ENCODE data around the gene TGFB1I1. TPM values are rescaled to one million over a fixed set of nuclear protein-coding genes. Genes with fewer than 3 reads are reported as not detected.
"Not testable (repeated sequence)": the region's sequence is repeated elsewhere in the genome, so short reads cannot be mapped to it uniquely, and the experiment has no call there.

TGFB1I1 gene
- total RNA-seq, 1 experiment from 2014 or later = 55.6 TPM

GRCh38 chr16:31487071-31487719 lies 15.2 kb downstream of the TGFB1I1 start:
- no peak for DNase-seq (ENCODE audit: low read depth)

GRCh38 chr16:31487720-31488467 lies 15.9 kb downstream of the TGFB1I1 start:
- peak; percentile 24 for DNase-seq (ENCODE audit: low read depth)

- DNase-seq (ENCODE audit: low read depth) = no peak
Measured at GRCh38 chr16:31488468-31489297, 16.7 kb downstream of the TGFB1I1 start.

GRCh38 chr16:31489298-31489564 lies 17.3 kb downstream of the TGFB1I1 start:
- no peak for DNase-seq (ENCODE audit: low read depth)

DNA sequence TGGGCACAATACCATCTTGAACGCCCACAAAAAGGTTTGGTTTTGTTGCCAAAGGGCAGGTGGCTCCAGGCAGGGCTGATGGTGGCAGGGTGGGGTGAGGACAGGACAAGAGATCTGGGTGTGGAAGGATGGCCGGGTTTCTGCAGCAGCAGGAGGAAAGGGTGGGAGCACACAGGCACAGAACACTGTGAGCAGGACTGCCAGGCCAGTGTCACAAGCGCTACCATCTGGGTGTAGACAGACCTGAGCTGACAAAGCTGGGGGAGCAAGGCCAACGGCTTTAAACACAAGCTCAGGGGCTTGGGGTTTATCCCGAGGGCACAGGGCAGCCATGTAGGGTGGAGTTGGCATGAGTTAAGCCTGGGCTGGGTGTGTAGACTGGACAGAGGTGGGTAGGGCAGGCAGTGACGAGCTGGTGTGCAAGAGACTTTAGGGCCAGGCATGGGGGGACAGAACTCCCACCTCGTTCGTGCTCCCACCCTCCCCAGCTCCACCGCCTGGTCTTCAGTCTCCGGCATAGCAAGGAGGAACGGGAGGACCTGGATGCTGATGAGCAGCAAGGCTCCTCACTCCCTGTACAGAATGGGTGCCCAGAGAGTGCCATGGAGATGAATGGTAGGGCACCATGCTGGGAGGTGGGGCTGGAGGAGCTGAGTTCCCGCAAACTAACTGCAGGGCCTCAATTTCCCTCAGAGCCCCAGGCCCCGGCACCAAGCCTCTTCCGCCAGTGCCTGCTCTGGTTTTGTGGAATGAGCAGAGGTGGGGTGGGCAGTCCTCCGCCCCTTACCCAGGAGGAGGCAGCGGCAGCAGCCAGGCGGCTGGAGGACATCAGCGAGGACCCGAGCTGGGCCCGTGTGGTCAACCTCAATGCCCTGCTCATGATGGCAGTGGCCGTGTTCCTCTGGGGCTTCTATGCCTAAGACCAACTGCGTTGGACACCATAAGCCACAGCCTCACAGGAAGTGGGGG lies 17.9 kb downstream of the TGFB1I1 start:
- DNase-seq (ENCODE audit: low read depth) = no peak

- DNase-seq (ENCODE audit: low read depth) = no peak
Measured at GRCh38 chr16:31491778-31492418, 19.9 kb downstream of the TGFB1I1 start.

DNA sequence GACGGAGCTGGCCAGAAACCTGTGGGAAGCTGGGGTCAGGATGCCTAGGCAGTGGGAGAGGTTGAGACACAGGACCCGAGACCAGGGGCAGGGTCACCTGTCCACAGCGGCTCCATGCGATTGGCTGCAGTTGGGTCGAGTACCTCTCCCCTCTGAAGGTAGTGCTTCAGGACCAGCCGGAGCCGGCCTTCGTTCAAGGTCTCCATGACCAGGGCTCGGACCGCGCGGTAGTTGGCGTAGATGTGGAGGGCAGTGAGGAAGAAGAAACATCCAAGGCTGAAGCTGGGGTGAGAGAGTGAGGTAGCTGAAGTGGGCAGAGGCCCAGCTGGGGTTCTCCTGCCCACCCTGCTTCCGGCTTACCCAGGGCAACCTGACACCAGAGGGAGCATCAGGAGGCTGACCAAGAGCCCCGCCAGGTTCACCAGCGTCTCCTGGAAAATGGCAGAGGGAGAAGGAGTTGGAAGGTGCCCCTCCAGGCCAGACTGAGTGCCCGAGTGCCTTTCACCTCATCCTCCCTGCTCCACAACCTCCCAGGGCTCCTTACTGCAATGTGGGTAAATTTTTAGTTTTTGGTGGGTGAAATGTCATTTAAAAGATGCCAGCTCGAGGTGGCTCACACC lies 21.7 kb downstream of the TGFB1I1 start:
- no peak for DNase-seq (ENCODE audit: low read depth)

DNA sequence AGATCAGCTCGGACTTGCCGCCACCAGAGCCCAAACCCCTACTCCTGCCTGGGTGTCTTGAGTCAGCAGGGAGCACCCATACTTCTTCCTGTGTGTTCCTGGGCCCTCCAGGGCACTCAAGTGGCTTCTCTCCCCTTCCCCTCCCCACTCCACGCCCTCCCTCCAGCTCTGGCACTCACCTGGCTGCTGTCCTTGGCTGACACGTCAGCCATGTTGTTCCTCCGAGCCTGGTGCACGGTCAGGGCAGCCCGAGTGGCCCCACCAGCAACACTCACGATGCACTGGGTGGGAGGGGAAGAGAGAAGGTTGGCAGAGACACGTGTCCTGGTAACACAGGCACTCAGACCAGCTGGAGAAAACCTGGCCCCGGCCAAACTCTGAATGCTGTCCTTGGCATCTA lies 24.7 kb downstream of the TGFB1I1 start:
- no peak for DNase-seq (ENCODE audit: low read depth)

DNA sequence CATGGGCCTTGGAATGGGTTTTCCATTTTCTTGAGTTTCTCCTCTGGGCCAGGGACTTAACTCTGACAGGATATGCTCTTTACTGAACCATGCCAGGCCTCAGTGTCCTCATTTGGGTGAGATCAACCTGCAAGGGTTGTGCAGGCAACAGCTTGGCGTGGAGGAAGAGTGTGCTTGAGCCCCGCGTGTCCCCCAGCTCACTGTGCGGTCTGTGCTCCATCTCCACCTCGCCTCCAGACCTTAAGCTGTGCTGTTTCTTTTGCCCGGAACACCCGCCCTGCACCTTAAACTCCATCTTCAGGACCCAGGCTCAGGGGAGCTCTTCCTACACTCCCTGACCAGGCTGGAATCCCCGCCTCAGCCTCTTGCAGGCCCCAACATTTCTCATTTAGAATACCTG lies 26.5 kb downstream of the TGFB1I1 start:
- no peak for DNase-seq (ENCODE audit: low read depth)

DNA sequence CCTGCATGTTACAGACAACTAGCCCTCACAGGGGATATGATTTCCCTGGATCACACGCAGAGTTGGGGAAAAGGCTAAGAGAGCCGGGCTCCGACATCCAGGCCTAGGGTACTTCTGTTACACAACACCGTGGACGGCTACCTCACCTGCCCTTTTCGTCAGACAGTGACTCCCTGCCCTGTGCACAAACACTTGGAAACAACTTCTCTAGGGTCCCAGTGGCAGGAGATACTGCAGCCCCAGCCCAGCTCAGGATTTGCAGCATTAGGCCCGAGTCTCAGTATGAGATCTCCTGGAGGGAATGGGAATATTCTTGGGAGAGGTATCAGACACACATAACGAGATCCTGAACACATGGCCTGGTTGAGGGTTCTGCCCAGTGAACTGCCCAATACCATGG lies 28.0 kb downstream of the TGFB1I1 start:
- no peak for DNase-seq (ENCODE audit: low read depth)

DNA sequence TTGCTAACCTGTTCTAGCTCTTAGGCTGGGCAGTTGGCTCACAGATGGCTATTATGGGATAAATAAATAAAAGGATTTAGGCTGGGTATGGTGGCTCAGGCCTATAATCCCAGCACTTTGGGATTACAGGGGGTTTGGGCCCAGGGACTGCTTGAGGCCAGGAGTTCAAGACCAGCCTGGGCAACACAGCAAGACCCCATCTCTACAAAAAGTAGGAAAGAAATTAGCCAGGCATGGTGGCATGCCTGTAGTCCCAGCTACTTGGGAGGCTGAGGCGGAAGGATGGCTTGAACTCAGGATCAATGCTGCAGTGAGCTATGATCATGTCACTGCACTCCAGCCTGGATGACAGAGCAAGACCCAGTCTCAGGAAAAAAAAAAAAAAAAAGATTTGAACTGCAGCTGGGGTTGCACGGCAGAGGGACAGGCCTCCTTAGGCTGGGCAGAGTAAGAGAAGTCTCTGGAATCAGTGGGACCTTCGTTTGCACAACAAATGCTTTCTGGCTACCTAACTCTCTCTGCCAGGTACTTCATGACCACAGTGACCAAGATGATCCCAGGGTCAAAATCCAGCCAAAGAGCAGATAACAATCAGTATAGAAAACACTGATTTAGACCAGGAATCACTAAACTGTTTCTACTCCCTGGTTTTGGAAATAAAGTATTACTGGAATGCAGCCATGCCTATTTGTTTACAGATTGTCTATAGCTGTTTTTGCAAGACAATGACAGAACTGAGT lies 29.4 kb downstream of the TGFB1I1 start:
- no peak for DNase-seq (ENCODE audit: low read depth)

DNA sequence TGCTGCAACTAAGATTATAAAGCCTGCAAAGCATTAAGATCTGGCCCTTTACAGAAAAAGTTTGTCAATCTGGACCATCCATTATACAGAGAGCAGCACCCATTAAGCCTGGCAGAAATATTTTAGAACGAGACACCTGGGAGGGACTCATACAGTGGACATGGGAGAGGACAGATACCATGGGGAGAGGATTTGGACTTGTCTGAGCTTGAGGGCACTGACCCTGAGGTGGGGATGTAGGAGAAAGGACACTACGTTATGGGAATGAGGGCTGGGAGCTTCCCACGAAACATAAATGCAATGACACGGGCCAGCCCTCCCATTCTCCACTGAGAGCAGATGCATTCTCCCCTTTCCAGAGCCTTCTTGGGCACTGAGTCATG lies 30.0 kb downstream of the TGFB1I1 start:
- no peak for DNase-seq (ENCODE audit: low read depth)

DNA sequence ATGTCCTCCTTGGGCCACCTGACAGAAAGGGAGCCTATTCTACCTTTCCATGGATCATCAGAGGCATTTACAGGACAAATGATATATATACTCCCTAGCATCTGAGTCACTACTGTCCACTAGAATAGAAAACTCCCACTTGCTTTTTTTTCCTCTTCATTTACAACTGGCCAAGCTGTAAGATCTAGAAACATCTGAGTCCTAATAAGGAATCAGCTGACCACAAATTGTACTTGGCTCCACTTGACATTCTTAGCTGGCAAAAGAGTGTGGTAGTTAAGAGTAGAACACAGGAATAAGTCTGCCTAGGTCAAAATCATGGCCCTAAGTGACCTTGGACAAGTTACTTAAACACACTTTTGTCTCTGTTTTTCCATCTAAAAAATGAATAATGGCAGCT lies 31.0 kb downstream of the TGFB1I1 start:
- DNase-seq (ENCODE audit: low read depth) = peak; percentile 34

DNA sequence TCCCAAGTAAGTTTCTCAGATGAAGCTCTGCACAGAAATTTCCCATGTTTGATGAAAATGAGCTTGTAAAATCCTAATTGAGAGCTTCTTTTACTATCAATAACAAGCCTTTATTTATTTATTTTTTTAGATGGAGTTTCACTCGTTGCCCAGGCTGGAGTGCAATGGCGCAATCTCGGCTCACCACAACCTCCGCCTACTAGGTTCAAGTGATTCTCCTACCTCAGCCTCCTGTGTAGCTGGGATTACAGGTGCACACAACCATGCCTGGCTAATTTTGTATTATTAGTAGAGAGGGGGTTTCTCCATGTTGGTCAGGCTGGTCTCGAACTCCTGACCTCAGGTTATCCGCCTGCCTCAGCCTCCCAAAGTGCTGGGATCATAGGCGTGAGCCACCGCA lies 31.6 kb downstream of the TGFB1I1 start:
- not testable (repeated sequence) for DNase-seq (ENCODE audit: low read depth)

- DNase-seq (ENCODE audit: low read depth) = no peak
Measured at GRCh38 chr16:31504159-31504558, 32.2 kb downstream of the TGFB1I1 start.

DNA sequence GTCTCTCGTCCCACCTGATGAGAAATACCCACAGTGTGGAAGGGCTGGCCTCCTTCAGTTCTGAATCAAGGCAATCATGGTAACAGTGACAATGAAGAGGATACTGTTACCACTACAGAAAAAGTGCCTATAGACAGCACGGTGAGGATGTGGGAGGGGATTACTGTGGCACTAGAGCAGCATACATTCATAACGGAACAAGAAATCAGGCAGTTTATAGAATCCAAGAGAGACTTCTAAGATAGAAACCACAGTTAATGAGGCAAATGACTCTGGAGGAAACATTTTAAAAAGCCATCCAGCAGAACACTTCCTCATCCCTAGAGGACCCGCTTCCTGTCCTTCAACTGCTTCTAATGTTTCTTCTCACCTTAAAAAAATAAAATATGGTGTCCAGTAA lies 33.5 kb downstream of the TGFB1I1 start:
- no peak for DNase-seq (ENCODE audit: low read depth)

- DNase-seq (ENCODE audit: low read depth) = no peak
Measured at GRCh38 chr16:31507617-31507928, 35.6 kb downstream of the TGFB1I1 start.

DNA sequence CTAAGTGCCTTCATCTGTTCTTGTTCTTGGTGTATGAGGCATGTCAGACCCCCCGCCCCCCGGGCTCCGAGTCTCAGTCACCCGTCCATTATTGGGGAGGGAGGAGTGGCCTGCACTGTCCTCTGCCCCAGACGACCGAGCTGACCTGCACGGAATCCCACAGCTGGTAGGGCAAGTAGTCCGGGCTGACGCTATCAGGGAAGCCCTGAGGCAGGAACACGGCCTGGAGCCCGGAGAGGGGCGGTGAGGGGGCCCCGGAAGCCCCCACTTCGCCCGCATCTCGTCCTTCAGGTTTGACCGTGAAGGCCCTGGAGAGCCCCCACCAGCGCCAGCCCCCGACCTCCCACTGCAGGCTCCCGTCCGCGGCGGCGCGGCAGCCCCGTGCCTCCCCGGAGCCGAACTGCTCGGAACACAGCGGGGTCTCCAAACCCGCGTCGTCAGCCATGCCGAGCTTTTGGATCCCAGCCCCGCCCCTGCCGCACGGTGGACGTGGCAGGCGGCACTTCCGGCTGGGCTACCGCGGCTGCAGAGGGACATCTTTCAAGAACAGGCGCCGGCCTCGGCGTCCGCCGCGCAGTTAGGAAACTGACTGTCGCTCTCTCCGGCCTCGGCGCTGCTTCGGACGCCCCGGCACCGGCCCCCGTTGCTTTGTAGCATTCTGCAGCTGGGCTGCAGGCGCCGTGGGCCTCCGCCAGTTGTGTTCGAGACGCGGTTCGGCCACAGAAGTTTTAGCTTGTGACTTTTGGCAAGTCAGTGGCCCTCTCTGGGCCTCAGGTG lies 36.2 kb downstream of the TGFB1I1 start, which contains the start of gene RUSF1:
Gene RUSF1, minus strand, starts transcription at position 463 of the 777 bp plus-strand sequence. Its CDS starts 18 bp downstream, at position 445.
- DNase-seq (ENCODE audit: low read depth) = peak; percentile 80

DNA sequence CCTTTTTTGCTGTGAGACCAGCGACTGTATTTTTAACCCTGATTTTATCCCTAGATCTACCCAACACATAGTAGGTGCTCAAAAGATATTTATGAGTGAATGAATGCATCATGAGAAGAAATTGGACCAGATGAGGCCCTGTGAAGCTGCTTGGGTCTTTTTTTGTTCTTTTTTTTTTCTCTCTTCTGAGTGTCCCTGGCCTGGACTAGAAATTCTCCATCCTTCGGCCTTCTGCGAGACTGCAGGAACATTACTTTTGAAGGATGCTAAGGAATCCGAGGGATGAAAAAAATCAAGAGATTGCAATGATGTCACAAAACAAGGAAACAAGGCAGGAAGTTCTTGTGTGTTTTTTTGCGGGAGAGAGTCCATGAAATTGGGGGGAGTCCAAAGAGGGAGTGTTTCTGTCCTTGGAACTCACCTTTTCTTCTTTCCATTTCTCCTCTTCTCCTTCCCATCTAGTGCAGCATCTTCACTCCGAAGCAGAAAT lies 36.8 kb downstream of the TGFB1I1 start:
- DNase-seq (ENCODE audit: low read depth) = peak; percentile 50

Measured in LHCN-M2 (cell line).